ENCODE measurements around the gene PXDN.
A peak's percentile ranks its signal among the peaks of the same experiment; 100 is the strongest.

PXDN gene

DNA sequence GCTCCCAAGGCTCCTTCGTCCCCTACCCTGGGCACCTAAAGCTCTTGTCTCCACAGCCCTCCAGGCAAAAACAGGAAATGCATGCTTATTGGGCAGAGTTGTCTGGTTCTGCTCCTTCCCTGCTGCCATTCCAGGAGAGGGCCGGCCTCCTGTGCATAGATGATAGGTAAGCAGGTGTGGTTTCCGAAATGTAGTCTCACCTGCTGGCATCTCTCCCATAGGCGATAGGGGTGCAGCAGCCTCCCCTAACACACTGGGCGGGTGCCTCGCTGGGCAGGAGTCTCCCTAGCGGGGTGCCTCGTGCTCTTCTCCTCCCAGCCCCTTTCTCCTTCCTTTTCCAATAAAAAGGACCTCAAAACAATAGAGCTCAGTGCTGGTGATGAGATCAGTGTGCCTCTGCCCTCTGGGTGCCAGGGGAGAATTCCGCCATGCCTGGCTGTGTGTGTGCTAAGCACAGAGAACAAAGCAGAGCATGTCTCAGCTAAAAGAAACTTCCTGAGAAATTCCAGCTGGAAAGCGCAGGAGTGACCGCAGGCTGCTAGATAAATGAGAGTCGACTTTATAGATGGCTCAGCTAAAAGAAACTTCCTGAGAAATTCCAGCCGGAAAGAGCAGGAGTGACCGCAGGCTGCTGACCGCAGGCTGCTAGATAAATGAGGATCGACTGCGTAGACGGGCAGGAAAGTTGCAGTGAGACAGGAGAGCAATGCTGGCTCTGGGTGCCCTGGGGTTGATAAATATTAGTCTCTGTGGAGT is 11.3 kb upstream of the PXDN start:
- no peak for DNase-seq (ENCODE audit: low read depth in 2 of 2)

DNA sequence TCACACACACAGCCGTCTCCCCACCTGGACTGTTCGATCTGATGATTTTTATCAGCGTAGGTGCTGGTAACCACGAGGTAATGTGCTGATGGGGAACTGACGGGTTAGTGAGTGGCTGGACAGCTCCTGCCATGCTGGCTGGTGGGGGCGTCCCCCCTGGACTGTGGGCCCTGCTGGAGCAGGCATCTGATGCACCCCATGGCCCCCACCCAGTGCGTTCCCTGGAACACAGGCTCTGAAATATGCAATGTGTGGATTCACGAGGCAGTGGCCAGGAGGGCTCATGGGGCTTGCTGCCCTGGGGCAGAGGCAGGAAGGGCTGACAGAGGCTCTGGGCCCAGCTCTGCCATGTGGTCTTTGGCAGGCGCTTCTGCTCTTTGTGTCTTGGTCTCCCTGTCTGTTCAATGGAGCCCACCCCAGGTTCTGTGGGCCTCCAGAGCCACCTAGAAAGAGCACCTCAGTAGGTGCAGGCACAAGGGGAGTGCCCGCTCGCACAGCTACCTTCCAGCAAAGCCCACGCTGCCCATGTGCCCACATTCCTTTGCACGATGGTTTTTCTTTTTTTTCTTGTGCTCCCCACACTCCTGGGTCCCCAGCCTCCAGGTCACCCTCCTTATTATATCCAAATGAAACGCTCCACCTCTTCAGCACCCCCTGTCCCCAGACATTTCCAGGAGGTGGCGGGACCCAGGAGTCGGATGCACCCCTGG is 10.3 kb upstream of the PXDN start:
- DNase-seq (ENCODE audit: low read depth in 2 of 2) = no peak

DNA sequence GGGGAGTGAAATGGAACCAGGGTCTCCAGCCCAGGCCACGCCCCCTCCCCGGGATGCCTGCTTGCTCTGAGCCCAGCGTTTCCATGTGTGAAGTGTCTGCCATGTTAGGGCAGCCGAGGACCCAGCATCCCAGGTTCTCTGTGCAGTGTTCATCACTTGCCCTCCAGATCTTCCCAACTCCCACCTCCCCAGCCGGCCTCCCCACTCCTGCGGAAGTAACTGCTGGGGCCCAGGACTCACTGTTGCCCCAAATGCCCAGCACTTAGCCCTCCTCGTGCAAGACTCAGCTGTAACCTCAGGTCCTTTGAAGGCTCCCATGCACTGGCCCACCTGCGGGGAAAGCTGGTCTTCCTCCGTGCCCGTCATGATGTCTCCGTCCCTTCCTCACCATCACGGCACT is 9.7 kb upstream of the PXDN start:
- no peak for DNase-seq (ENCODE audit: low read depth in 2 of 2)

DNA sequence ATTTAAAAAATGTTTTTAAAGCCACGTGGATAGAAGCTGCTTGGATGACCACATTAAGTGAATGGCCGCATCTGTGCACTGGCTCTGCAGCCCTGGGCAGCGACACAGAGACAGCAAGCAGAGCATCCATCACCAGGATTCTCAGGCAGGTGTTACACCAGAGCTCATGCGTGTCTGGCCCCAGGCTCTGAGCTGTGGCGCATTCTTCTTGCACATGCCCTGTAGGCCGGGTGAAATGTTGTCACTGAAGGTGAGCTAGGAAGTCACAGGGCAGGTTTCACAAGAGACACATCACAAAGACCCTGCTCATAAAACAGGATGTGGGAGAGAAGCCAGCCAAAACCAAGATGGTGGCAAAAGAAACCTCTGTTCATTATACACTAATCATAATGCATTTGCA is 8.4 kb upstream of the PXDN start:
- no peak for DNase-seq (ENCODE audit: low read depth in 2 of 2)

DNA sequence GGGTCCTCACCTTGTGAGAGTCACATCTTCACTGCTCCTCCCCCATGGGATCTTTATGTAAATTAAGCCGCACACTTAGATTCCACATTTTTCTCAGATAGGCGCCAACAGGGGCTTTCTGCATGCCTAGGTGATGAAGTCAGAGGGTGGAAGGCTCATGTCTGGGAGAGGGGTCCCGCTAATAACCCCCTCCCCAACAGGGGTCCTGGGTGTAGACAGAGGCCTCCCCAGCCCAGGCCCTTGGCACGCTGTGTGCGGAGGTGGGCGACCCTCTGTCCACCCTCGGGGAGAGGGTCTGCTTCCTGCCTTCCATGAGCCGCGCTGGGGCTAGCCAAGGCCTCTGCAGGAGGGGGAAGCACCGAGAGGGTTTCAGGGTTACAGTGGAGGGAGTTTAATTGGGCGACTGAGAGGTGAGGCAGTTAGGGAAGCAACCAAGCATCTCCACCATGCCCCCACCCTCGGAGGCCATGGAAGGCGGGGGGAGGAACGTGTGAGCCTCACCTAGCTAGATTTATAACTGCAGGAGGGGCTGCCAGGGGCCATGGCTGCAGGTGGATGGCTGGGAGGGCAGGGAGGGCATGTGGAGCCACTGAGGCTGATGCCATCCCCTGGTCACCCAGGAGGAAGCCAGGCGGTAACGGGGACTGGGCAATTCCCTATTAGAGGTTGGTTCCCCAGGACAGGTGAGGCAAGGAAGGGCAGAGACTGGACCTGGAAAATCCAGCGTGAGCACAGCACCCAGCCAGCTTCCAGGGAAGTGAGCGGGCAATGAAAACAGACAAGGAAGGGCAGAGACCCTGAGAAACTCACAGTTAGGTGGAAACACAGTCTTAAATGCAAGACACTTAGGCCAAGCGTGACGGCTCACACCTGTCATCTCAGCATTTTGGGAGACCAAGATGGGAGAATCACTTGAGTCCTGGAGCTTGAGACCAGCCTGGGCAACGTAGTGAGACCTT is 7.7 kb upstream of the PXDN start:
- DNase-seq (ENCODE audit: low read depth in 2 of 2) = no peak

DNA sequence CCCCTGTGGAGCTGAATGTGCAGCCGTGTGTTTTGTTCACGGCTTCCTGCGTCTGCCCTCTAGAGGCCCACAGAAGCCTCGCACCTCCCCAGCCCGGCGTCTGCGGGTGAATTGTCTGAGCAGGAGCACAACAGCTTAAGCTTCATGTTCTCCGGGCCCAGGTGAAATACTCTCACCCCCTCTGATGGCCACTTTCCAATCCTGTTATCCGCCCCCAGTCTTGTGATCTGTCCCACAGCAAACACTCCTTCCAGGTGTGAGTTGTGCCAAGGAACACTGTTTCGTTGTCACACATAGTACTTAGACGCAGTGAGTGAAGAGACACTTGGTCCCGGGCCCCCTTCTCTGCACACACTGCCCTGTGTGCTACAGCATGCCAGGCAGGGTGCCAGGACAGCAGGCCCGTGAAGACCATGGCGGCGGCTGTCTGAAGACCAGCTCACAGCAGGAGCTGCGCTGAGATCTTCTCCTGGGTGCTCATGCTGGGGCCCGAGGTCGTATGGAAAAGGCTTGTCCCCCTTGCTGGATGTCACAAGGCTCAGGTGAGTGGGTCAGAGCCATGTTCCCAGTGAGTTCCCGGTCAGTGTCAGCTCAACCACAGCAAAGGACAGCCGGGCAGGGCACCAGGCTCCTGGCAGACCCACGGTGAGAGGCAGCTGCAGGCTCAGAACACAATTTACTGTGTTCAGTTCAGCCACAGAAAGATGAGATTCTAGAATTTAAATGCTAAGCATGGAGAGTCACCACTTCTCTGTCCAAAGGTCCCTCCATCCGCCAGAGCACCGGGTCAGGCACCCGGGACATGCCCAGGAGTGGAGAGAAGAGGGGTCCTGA is 6.8 kb upstream of the PXDN start:
- peak in 1 of 2 experiments; percentile 67 for DNase-seq (ENCODE audit: low read depth in 2 of 2)

DNA sequence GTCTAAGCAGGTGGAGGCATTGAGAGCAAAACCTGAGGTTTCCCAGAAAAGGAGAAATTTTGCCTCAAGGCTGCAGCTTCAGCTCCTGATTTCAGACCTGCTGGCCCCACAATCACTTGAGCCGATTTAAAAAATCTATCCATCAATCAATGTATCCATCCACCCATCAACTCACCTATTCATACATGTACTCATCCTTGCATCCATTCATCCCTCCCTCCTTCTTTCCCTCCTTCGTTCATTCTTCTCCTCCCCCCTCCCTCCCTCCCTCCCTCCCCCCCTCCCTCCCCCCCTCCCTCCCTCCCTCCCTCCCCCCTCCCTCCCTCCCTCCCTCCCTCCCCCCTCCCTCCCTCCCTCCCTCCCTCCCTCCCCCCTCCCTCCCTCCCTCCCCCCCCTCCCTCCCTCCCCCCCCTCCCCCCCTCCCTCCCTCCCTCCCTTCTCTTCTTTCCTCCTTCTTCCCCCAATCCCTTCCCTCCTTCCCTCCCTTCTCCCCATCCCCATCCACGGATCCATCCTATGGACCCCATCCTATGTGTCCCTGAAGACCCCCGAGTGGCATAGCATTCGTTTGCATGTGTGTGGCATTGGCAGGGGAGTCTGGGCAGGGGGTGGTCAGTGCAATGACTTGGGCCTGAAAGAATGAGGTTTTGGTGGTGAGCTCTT is 6.1 kb upstream of the PXDN start:
- DNase-seq (ENCODE audit: low read depth in 2 of 2) = no peak

DNA sequence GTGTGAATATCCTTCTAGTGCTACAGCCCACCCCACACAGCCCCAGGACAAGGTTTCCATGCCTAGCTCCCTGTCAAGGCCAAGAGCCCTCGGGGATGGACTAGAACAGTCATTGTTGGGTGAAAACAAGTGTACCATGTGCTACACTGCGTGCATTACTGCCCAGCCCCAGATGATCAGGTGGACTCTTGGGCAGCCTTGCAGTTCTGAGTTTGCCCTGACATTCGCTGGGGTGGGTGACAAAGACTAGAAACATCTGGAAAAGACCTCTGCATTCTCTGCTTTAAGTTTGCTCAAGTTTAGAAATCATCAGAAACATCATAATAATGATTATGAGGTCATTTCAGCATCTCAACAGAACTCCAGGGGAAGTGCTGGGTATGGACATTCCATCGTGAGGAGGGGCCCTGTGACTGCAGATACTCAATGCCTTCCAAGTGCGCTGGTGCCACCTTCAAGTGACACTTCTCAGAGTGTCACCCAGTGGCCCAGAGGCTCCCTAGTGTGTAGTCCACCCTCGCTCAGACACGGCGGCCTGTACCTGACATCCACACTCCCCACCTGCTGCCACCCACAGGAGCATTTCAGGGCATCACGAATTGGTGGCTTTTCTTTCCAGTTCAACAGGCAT is 5.3 kb upstream of the PXDN start:
- no peak for DNase-seq (ENCODE audit: low read depth in 2 of 2)

DNA sequence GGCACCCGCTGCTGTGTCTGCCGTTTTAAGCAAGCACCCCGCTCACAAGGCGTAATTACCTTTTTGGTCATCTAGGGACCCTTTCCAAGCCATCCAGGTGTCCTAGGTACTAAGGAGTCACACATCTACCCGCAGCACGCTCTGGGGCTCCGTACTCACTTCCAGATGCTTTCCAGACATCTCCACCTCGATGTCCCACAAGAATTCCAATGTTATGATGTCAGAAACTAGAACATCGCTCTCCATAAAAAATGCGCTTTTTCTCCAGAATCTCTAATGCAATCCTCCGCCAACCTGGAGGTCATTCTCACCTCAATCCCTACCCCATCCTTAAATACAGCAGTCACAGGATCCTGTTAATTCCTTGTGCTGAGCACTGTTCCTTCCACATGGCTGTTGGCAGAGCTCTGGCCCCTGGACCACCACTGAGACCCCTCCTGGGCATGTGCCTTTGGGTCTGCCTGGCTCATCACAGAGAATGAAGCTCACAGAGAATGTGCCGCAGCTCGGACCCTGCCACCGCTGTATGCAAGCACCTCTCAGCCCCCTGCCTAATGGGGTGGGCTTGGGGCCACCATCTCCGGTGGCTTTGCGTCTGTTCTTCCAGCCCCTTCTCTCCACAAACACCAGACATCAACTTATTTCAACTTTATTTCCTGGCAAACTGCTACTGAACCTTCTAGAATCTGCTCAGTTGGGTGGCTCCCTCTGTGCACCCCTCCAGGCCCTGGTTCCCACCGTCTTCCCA is 4.6 kb upstream of the PXDN start:
- DNase-seq (ENCODE audit: low read depth in 2 of 2) = no peak

DNA sequence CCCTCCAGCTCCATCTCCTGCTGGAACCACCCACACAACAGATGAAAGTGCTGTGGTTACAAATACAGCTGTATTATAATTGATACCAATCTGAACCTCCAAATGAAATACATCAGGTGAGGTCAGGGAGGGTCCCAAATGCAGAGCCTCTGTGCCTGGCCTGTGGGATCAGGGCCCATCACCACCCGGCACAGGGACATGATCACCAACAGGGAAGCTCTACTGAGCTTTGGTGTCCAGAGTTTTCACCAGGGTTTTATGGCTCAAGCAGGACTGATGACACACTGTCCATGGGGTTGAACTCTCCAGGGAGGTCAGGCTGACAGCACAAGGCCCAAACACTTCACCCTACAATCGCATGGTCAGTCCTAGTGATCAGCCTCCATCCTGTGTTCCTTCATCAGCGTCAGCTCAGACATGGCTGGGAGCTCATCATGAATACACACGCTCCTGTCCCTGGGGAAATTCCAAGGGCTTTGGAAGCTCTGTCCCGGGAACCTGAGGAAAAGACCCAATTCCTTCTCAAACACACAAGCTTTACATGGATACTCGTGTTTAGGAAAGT is 3.9 kb upstream of the PXDN start:
- DNase-seq (ENCODE audit: low read depth in 2 of 2) = no peak

DNA sequence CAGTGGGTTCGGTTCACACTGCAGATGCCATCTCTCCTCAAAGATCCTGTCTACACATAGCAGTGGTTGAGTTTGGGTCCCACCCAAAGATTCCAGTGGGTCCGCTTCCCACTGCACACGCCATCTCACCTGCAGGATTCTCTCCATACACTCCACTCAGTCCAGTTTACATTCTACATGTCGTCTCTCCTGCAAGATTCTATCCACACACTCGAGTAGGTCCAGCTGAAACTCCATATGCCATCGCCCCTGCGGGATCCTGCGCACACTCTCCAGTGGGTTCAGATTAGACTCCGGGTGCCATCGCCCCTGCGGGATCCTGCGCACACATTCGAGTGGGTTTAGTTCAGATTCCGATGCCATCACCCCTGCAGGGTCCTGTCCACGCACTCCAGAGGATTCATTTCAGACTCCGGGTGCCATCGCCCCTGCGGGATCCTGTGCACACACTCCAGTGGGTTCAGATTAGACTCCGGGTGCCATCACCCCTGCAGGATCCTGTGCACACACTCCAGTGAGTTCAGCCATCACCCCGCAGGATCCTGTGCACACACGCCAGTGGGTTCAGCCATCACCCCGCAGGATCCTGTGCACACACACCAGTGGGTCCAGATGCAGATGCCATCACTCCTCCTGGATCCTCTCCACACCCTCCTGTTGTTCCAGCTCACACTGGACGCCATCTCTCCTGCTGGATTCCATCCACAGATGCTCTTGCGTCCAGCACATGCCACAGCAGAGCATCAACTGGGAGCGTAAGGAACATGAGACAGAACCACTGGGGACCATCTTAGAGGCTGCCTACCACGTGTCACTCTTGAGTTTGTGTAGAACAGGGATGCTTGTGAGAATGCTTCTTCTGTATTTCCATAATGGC is 3.0 kb upstream of the PXDN start:
- DNase-seq (ENCODE audit: low read depth in 2 of 2) = no peak

DNA sequence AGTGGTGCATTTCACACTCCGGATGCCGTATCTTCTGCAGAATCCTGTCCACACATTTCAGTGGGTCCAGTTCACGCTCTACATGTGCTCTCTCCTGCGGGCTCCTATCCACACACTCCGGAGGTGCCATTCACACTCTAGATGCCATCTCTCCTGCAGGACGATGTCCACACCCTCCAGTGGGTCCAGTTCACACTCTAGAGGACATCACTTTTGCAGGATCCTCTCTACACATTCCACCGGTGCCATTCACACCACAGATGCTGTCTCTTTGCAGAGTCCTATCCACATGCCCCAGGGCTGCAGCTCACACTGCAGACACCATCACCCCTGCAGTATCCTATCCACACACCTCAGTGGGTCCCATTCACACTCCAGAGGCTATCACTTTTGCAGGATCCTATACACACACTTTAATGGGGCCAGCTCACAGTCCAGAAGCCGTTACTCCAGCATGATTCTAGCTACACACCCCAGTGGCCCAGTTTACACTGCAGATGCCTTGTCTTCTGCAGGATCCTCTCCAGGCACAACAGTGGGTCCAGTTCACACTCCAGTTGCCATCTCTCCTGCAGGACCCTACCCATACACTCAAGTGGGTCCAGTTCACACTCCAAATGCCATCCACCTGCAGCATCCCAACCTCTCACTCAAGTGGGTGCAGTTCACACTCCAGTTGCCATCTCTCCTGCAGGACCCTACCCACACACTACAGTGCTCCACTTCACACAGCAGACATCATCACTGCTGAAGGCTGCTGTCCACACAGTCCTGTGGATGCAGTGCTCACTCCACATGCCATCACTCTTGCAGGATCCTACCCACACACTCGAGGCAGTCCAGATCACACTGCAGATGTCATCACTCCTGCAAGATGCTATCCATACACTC is 2.1 kb upstream of the PXDN start:
- no peak for DNase-seq (ENCODE audit: low read depth in 2 of 2)

DNA sequence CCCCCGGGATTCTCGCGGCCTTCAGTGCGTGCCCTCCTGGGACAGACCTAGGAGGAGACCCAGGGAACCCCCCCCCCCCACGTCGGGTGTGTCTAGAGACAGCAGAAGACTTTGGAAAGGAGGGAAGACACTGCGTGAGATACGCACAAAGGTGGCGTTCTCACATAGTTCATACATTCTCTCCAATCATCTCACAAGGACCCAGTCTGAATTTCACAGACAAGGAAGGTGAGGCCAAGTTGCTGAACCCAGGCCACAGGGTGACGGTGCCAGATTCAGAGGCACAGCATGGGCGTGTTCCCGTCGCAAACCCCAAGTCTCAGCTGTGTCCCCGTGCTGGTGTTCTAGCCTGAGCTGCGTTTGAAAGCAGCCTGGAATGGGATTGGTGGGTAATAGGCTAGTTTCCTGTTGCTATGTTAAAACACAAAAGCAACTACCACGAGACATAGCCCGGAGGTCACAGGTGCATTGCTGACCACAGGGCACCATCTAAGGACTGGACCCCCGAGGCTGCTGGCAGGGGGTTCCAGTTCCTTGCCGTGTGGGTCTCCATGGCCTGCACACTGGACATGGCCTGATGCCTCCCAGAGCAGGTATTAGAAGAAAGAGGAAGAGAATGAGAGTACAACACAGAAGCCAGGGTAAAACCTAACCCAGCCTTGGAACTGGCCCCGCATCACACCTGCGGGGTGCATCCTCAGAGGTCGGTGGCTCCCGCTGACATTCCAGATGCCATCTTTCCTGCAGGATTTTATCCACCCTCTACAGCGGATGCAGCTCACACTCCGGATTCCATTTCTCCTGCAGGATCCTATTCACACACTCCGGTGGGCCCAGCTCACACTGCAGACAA is 1.1 kb upstream of the PXDN start:
- no peak for DNase-seq (ENCODE audit: low read depth in 2 of 2)

DNA sequence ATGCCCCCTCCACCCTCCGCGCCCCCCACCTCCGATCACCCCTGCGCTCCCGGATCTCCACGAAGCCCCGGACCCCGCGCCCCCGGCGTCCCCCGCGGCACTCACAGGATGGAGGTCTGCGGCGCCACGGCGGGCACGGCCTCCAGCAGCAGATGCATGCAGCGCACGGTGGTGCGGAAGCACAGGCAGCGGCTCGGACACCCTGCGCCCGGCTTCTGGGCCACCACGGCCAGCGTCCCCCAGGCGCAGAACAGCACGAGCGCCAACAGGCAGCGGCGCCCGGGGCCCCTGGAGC is 217 bp downstream of the PXDN start:
- DNase-seq (ENCODE audit: low read depth in 2 of 2) = no peak

DNA sequence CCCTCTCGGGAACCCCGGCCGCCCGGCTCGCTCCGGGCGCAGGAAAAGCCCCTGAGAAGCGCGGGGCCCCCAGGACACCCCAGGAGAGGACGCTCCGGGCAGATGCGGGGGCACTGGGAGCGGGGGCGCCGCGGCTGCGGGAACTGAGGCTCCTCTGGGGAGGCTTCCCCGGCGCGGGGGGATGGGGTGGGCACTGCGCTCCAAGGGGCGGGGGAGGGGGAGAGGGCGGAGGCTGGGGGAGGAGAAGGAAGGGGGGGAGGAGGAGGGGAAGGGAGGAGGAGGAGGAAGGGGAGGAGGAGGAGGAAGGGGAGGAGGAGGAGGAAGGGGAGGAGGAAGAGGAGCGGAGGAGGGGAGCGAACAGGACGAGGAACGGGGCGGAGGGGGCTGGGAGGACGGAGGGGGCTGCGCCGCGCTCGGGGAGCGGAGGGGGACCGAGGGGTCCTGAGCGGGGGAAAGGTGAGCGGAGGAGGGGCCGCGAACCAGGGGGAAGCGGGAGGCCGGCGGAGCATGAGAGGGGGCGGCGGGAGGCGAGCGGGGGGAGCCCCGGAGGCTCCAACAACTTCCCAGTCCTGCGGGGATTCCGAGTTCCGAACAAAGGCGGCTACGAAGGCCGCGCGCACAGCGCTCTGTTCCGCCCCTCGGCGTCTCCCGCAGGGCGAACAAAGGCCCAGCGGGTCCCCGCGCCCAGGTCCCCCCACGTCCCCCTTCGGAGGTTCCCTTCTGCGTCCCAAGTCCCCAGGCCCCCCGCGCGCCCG is 742 bp downstream of the PXDN start:
- DNase-seq (ENCODE audit: low read depth in 2 of 2) = no peak

Measured in fibroblast of skin of left biceps (primary cell).